Measurements from ENCODE around the gene THSD8. TPM values are rescaled to one million over a fixed set of nuclear protein-coding genes. Genes with fewer than 3 reads are reported as not detected.

The THSD8 gene
- total RNA-seq = not detected in 2 replicates

GRCh38 chr19:12801466-12802266 lies at the start of gene THSD8, which contains the start of gene PRDX2:
Gene THSD8, plus strand, starts transcription at chr19:12802069. Its CDS starts 3 bp downstream, at chr19:12802072.
Gene PRDX2, minus strand, starts transcription at chr19:12801800. Its CDS starts 539 bp downstream, at chr19:12801261.

GRCh38 chr19:12774588-12775555 lies 27.0 kb upstream of the THSD8 start, which contains the start of gene HOOK2:
Gene HOOK2, minus strand, starts transcription at chr19:12775552. Its CDS starts 103 bp downstream, at chr19:12775449.

GRCh38 chr19:12791345-12792050 lies 10.4 kb upstream of the THSD8 start, which contains the start of gene JUNB:
Gene JUNB, plus strand, starts transcription at chr19:12791486. Its CDS starts 286 bp downstream, at chr19:12791772.

GRCh38 chr19:12806242-12807081 lies 4.6 kb downstream of the THSD8 start, which contains the start of gene RNASEH2A:
Gene RNASEH2A, plus strand, starts transcription at chr19:12806584. Its CDS starts 90 bp downstream, at chr19:12806674.

DNA sequence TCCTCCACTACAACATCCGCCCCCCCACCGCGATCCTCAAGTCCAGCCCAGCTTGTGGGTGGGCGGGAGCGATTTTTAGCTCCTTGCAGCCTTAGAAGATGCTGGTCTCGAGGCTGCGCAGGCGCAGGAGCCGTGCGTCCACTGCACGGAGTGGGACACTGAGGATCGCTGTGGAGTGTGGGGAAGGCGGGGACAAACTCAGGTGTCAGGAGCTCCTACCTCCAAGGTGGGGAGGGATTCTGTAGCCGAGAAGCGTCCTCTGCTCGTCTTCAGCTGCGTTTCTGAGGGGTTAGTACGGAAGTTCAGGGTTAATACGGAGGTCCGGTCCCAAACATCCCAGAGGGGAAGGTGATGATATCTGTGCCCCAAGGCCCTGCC lies 32.7 kb downstream of the THSD8 start, which contains the start of gene RTBDN:
Gene RTBDN, minus strand, starts transcription at position 14 of the 378 bp plus-strand sequence. CDS start 4,600 bp downstream, outside the sequence.

GRCh38 chr19:12838182-12838885 lies 36.5 kb downstream of the THSD8 start, which contains the start of gene MAST1:
Gene MAST1, plus strand, starts transcription at chr19:12838515. Its CDS starts 58 bp downstream, at chr19:12838573.

Other genes starting within 250 kb of the THSD8 start
- 11.6 and 12.3 TPM in 2 replicates for gene ZNF490, start 191.3 kb upstream of the THSD8 start, total RNA-seq
- gene ZNF791, start 191.1 kb upstream of the THSD8 start, total RNA-seq = 14.0 and 16.8 TPM in 2 replicates
- 41.3 and 47.9 TPM in 2 replicates for gene MAN2B1, start 135.3 kb upstream of the THSD8 start, total RNA-seq
- gene WDR83, start 135.3 kb upstream of the THSD8 start, total RNA-seq = 10.2 and 10.7 TPM in 2 replicates
- 43.8 and 51.4 TPM in 2 replicates for gene DHPS, start 120.2 kb upstream of the THSD8 start, total RNA-seq
- gene GNG14, start 114.1 kb upstream of the THSD8 start, total RNA-seq = not detected in 2 replicates
- 4.6 and 4.8 TPM in 2 replicates for gene FBXW9, start 105.4 kb upstream of the THSD8 start, total RNA-seq
- gene TNPO2, start 78.1 kb upstream of the THSD8 start, total RNA-seq = 35.6 and 65.1 TPM in 2 replicates
- gene TRIR, start 67.4 kb upstream of the THSD8 start, total RNA-seq = 82.2 and 89.1 TPM in 2 replicates
- 51.1 and 61.2 TPM in 2 replicates for gene GET3, start 64.6 kb upstream of the THSD8 start, total RNA-seq
- gene BEST2, start 50.3 kb upstream of the THSD8 start, total RNA-seq = not detected in 2 replicates
- 12.5 and 19.4 TPM in 2 replicates for gene HOOK2, start 26.5 kb upstream of the THSD8 start, total RNA-seq
- 60.2 and 68.0 TPM in 2 replicates for gene JUNB, start 10.6 kb upstream of the THSD8 start, total RNA-seq
- 184 and 256 TPM in 2 replicates for gene PRDX2, start 269 bp upstream of the THSD8 start, total RNA-seq
- gene RNASEH2A, start 4.5 kb downstream of the THSD8 start, total RNA-seq = 7.1 and 23.5 TPM in 2 replicates
- not detected in 2 replicates for gene RTBDN, start 32.5 kb downstream of the THSD8 start, total RNA-seq
- 0.28 TPM in 1 of 2 replicates, not detected in the other for gene MAST1, start 36.4 kb downstream of the THSD8 start, total RNA-seq
- gene DNASE2, start 79.4 kb downstream of the THSD8 start, total RNA-seq = 22.2 and 48.1 TPM in 2 replicates
- gene KLF1, start 85.1 kb downstream of the THSD8 start, total RNA-seq = not detected in 2 replicates
- 23.7 and 43.4 TPM in 2 replicates for gene GCDH, start 89.1 kb downstream of the THSD8 start, total RNA-seq
- not detected in 2 replicates for gene SYCE2, start 117.2 kb downstream of the THSD8 start, total RNA-seq
- 52.6 and 95.9 TPM in 2 replicates for gene FARSA, start 131.6 kb downstream of the THSD8 start, total RNA-seq
- gene CALR, start 136.5 kb downstream of the THSD8 start, total RNA-seq = 1,991 and 2,815 TPM in 2 replicates
- gene RAD23A, start 143.8 kb downstream of the THSD8 start, total RNA-seq = 52.6 and 88.1 TPM in 2 replicates
- gene GADD45GIP1, start 155.2 kb downstream of the THSD8 start, total RNA-seq = 12.6 and 13.4 TPM in 2 replicates
- gene DAND5, start 167.5 kb downstream of the THSD8 start, total RNA-seq = not detected in 2 replicates
- 29.7 and 62.5 TPM in 2 replicates for gene NFIX, start 193.4 kb downstream of the THSD8 start, total RNA-seq

Data from smooth muscle cell of the umbilical artery (primary cell).